Right forelimb (tissue), 1 donor: Measurements from ENCODE around the gene CMTM8.
A peak's percentile ranks its signal among the peaks of the same experiment; 100 is the strongest.

Experiments
- DNase-seq: peaks from one replicate; pipeline ENCODE4 v3.0.0-alpha.2; 2018

CMTM8 gene

DNA sequence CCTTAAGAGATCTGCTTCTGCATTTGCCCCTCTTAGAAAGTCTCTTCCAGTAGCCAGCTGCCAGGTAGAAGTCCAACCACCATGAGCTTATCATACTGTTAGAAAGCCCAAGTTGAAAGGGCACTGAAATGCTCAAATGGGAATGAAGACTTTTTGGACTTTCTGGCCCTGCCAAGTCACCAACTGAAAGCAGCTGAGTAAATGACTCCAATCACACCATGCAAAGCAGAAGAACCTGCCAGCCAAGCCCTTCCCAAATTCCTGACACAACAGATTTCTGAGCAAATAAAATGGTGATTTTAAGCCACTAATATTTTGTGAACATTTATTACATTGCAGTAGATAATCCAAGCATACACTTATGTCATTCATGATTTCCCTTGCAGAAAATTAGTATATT is 2.1 kb upstream of the CMTM8 start:
- no peak for DNase-seq

DNA sequence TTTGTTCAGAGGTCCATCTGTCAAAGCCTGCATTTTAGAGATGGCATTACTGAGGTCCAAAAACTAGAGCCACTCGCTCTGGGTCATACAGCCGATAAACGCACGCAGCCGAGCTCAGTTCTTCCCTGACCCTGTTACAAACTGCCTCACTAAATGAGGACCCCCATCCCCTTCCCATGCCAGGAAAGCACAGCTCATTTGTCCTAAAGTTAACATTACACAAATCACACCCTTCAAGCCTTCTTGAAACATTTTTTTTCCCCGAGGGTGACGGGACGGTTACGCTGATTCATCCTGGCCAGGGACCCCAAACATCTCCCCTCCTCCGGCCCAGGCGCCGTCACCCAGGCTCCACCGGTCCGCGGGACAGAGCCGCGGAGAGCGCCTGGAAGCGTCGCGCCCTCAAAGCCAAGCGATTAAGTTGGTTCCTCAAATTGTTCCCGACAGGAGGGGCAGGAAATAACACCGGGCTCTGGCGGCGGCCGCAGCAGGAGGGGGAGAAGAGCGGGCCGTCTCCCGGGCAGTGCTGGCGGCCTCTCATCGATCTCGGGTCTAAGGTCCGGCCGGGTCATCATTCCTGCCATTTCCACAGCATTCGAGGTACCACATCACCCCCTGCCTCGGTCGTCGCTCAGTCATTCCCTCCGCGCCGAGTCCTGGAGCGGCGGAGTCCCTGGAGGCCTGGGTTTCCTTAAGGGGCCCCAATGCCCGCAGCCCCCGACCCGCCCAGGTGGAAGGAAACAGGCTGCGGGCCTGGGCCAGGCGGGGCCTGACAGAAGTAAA is 619 bp upstream of the CMTM8 start:
- DNase-seq: peak; percentile 46

DNA sequence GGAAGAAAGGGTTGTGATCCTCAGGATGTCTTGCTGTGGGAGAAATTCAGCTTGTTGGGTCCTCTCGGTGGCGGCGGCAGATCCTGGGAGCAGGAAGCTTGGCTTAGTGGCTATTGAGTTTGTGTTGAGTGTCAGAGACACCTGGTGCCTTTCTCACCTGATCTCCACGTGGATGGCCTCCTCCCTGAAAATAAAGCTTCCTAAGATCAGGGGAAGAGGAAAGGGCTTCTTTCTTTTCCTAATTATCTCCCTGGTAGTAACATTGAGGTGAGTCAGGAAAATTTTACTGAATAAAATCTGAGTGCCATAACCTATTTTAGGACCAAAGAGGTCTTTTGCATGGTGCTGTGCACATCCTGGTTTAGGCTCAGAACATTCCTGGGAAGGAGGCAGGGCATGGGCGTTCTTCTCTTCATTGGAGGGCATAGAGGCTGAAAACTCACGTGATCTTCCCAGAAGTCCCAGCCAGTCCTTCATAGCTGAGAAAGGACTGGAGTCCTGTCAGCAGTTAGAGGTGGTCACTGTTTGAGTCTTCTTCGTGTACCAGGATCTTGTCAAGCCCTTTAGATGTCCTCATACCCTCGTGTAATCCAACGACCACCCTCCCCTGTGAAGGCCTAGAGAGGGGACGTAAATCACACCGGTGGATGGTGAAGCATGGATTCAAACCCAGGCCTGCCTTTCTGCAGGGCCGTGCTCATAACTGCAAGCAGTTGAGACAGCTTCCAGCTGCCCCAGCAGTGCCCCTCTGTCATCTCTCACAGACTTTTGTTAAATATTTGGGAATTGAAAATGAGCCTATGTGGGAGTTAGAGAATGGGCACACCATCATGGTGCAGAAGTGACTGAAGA is 1.1 kb downstream of the CMTM8 start:
- DNase-seq: no peak

GRCh38 chr3:32240159-32240545 is 1.7 kb downstream of the CMTM8 start:
- DNase-seq: no peak

- no peak for DNase-seq
Measured at GRCh38 chr3:32241100-32241499, 2.6 kb downstream of the CMTM8 start.

- DNase-seq: no peak
Measured at GRCh38 chr3:32243519-32243918, 5.0 kb downstream of the CMTM8 start.

- DNase-seq: no peak
Measured at GRCh38 chr3:32245200-32245599, 6.7 kb downstream of the CMTM8 start.

GRCh38 chr3:32246079-32246675 is 7.7 kb downstream of the CMTM8 start:
- no peak for DNase-seq

- DNase-seq: no peak
Measured at GRCh38 chr3:32249184-32249782, 10.8 kb downstream of the CMTM8 start.

- no peak for DNase-seq
Measured at GRCh38 chr3:32254268-32254667, 15.8 kb downstream of the CMTM8 start.

GRCh38 chr3:32255345-32255744 is 16.9 kb downstream of the CMTM8 start:
- no peak for DNase-seq

GRCh38 chr3:32256206-32256605 is 17.7 kb downstream of the CMTM8 start:
- no peak for DNase-seq

- no peak for DNase-seq
Measured at GRCh38 chr3:32257042-32257441, 18.6 kb downstream of the CMTM8 start.

DNA sequence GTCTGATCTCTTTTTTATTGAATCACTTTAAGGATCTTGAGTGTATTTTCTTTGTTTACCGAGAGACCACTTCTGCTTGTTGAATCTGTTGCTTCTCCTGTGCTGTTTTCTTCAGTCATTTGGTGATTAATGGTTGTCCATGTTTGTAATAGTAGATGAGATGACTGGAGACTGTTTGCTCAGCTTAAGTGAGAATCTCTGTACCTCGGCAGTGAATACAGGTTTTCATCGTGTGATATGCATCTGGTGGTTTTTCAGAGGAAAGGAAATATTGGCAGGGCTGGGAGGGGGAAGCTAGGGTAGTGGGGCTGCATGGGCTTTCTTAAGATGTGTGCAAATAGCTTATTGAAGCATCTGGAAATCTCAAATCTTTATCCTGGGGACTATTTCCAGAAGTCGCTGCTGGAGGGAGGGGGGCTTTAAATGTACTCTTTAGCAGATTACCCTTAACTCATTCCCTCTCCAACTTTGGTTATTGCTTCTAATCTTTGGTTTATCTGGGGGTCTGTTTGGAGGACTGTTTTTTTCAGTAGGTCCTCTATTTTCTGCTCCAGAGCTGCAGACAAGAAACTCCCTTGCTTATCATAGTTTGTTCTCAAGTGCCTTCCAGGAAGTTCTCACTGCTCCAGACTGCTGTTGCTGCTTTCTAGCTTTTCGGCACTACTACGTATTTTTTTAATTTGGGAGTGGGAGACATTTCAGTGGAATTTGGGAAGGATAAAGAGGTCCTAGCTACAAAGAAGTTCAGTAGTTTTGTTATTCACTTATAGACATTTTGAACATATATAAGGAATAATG is 19.4 kb downstream of the CMTM8 start:
- no peak for DNase-seq

DNA sequence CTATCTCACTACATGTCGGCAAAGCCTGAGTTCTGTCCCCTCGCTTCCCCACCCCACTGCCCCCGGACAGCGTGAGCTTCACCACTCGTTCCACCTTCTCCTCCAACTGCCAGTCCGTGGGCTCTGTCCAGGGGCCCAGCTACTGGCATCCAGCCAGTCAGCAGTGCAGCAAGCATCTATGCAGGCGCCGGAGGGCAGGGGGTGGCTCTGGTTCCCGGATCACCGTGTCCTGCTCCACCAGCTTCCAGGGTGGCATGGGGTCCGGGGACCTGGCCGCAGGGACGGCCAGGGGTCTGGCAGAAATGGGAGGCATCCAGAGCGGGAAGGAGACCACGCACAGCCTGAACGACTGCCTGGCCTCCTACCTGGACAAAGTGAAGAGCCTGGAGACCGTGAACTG is 20.4 kb downstream of the CMTM8 start:
- no peak for DNase-seq

DNA sequence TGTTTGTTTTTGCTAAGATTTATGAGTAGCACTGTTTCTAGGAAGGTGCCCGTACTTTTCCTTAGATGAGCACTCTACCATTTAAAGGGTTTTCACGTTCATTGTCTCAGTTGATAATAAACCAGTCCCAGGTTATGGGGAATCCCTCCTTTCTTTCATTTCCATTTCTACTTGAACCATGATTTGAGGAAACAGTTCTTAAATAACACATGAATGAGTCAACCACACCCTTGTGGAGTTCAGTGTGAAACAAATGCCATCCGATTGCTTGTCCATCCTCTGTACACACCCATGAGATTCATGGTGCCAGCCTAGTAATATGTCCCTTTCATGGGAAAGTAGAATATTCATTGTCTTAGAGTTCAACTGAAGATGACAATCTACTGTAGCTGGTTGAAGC is 23.1 kb downstream of the CMTM8 start:
- no peak for DNase-seq

GRCh38 chr3:32262201-32262600 is 23.7 kb downstream of the CMTM8 start:
- no peak for DNase-seq

DNA sequence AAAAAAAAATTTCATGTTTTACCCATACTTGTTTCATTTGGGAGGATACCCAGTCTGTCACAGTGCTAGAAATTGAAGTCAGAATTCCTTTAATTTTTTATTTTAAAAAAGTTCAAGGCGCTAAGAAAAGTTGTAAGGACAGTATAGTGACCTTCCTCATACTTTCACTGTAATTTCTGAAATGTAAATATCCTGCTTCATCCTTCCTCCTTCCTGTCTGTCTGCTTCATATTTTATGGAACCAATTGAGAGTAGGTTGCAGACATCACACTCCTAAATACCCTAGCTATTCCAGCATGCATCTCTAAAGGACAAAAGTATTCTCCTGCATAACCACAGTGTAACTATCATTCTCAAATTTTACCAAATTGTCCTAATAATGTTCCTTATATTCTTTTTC is 35.8 kb downstream of the CMTM8 start:
- no peak for DNase-seq

GRCh38 chr3:32275506-32275905 is 37.0 kb downstream of the CMTM8 start:
- no peak for DNase-seq

DNA sequence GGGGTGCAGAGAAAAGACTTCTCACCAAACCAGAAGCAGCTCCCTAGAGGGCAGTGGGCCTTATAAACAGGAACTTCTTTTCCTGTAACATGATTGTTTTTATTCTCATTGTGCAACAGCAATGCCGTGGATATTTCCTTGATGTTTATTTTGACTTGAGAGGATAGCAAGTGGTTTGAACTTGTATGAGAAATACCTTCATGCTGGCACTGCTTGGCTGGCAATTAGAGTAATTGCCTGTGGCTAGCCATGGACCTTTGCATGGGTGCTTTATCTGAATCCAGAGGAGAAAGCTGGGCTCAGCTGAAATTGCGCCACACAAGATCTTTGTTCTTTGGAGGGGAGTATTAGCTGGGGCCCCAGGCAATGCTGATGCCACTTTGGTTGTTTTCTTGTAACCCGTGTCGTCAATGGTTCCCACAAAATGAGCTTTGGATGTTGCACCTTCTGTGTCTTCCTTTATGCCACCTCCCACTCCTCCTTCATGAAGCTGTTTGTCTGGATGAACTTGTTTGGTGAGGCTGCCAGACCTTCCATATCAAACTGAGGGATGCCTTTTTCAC is 37.9 kb downstream of the CMTM8 start:
- no peak for DNase-seq

DNA sequence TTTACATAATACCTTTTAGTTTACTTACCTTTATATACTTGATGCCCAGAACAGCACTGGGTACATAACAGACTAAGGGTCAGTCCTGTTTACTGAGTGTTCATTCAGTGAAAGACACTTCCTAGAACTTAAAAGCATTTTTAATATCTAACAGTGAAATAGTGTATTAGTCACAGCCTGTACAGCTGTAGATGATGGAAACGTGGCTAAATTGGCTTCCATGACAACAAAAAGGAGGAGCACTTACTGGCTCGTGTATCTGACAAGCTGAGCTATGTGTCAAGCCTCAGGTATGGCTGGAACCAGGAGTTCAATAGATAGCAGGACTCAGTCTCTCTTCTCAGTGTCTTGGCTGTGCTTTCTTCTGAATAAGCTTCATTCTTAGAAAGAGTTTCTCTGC is 40.2 kb downstream of the CMTM8 start:
- DNase-seq: no peak

GRCh38 chr3:32280262-32280910 is 41.9 kb downstream of the CMTM8 start:
- no peak for DNase-seq
